IPS DF 19.7 (cell line): ENCODE data around the gene PUM2.
"Not testable (repeated sequence)": the region's sequence is repeated elsewhere in the genome, so short reads cannot be mapped to it uniquely, and the experiment has no call there.

ENCODE experiments used
- DNase-seq: peaks from one replicate; pipeline ENCODE4 v3.0.0-alpha.2; 2013; ENCODE audit warnings: low read depth, low spot score

PUM2 gene

DNA sequence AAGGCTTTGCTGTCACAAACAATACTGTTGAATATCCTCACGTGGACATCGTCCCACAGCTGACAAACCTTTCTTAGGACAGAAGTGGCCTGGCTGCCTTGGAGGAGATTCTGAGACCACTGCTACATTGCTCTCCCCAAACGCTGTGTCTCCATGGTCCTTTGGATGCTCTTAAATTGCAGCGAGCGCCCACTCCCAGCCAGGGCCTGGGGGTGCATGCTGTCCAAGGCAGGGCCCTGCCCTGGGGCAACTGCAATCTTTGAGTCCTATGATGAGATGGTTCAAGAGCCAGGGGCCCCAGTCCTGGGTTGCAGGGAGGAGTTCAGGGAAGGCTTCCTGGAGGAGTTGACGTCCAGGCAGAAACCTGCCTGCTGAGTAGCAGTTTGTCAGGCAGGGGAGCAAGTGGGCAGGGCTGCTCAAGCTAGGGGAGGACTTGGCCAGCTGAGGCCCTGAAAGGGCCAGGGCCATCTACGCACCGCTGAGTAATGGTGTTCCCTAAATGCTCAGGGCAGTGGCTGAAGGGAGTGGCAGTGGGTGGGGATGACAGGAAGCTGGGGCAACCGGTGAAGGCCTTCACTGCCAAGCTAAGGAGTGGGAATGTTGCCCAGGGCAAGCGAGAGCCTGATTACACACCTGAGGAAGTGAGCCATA lies 114.9 kb downstream of the PUM2 start:
- no peak for DNase-seq

DNA sequence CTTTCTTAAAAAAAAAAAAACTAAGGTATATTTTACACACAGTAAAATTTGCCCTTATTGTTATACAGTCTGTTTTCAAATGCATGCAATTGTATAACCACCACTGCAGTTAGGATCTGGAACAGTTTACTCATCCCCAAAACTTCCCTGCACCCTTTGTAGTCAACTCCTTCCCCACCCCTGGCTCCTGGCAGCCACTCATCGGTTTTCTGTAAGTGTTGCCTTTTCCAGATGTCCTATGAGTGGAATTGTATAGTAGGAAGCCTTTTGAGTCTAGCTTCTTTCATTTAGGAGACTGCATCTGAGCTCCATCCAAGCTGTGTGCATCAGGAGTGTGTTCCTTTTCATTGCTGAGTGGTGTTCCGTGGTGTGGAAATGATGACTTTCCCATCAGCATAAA lies 116.0 kb downstream of the PUM2 start:
- not testable (repeated sequence) for DNase-seq

DNA sequence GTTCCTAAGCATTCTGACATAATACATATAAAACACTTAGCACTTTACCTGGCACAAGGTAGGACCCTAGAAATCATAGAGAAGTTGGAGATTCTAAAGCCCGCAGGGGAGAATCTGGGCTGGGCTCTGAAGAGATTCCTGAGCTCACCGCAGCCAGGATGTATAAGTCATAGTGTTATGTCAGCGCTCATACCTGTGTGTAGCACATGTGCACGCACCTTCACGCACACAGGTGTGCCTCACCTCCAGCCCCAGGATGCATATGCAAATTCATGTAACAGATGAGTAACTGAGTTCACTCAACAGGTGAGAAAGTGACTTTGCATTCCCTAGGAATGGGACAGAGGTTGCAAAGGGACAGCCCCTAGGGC lies 117.8 kb downstream of the PUM2 start:
- DNase-seq = no peak

DNA sequence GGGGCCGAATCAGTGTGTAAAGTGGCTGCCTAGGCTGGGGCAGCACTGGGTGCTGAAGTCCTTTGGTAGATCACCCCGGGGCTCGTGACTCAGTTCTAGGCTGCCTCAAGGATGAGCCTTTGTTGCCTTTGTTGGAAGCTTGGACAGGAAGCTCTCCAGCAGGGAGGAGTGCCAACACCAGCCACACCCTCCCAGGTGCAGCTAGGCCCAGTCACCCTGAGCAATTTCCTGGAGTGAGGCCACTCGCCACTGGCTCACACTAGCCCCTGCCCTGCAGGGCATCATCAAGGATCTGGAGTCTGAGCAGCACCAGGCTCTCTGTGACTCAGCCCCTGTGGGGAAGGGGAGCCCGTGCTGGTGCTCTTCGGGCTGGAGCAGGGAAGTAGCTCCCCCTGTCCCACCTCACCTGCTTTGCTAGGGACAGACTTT lies 119.0 kb downstream of the PUM2 start:
- no peak for DNase-seq

DNA sequence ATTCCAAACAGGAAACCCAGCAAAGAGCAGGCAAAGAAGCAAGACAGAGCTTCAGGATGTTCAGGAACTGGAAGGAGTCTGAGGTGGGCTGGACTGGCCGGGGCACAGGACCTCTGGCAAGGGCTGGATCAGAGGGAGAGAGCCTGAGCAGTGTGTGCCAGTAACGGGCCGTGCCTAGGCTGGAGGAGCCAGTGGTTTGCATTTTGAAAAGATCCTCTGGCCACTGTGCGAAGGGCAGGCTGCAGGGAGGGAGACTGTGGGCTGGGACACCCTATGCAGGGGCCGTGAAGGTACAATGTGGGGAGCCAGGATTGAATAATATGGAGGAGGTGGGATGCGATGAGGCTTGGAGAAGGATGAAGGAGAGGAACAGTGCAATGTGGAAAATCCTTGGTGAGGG lies 119.5 kb downstream of the PUM2 start:
- no peak for DNase-seq

DNA sequence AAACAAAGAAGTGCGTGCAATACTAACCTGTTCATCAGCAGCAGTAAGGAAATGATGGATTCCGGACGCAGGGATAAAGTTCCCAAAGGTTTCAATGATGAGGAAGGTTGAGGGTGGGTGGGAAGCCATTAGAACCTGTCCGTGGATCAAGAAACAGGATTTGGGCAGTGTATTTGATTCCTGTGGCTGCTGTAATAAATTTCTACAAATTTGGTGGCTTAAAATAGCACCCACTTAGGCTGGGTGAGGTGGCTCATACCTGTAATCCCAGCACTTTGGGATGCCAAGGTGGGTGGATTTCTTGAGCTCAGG lies 120.6 kb downstream of the PUM2 start:
- no peak for DNase-seq

DNA sequence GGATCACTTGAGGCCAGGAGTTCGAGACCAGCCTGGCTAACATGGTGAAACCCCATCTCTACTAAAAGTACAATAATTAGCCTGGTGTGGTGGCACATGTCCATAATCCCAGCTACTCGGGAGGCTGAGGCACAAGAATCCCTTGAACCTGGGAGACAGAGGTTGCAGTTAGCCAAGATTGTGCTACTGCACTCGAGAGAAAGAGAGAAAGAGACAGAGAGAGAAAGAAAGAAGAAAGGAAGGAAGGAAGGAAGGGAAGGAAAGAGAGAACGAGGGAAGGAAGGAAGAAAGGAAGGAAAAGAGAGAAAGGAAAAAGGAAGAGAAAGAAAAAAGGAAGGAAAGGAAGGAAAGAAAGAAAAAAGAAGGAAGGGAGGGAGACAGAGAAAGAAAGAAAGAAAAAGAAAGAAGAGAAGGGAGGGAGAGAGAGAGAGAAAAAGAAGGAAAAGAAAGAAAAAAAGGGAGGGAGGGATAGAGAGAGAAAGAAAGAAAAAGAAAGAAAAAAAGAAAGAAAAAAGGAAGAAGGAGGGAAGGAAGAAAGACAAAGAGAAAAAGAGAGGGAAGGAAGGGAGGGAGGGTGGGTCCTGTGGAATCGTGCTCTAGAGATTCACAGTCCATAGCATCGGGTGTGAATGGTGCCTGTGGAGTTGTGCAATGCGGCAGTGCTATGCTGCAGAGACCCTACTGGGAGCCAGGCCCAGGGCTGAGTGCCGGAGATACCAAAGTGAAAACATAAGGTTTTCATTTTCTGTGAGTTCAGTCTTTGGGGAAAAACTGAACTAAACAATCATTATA lies 121.1 kb downstream of the PUM2 start:
- DNase-seq = no peak

DNA sequence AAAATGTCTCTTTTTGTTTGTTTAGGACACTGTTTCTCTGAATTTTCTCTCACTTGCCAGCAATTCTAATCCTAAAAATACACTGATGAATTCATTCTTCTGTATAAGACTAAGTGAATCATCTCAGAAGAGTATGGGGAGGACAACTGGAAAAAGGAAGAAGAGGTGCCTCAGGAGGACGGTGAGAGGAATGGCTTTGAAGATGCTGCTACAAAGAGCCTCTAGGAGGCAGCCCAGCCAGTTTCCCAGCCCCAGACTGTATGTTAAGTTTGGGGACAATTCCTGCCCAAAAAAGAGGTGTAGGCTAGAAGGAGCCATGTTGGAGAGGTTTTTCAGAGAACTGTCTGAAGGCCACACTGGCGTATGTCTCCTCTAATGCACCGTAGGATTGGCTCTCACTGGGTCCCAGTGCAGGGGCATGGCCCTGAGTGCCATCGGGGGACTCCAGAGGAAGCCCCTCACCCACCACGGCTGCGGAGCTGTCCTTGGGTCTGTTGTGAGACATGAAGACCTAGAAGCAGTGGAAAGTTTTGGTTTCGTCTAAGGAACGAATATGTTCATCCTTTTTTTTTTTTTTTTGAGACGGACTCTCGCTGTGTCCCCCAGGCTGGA lies 122.6 kb downstream of the PUM2 start:
- DNase-seq = no peak

DNA sequence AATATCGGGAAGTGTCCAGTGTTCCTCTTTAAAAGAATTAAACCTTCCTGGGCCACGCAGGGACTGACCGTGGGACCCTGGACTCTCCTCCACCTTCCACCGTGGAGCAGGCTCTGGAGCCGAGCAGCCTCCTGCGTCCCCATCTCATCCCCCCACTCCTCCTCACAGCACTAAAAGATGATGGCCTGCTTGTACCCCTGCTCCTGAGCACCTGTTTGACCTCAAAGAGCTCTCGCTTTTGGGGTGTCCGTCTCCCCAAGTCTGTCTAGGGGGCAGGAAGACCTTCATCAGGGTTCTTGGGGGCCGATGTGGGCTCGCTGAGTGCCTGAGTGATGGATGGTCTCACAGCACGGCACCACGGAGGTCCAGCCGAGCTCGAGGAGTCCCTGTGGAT lies 124.5 kb downstream of the PUM2 start:
- DNase-seq = no peak

DNA sequence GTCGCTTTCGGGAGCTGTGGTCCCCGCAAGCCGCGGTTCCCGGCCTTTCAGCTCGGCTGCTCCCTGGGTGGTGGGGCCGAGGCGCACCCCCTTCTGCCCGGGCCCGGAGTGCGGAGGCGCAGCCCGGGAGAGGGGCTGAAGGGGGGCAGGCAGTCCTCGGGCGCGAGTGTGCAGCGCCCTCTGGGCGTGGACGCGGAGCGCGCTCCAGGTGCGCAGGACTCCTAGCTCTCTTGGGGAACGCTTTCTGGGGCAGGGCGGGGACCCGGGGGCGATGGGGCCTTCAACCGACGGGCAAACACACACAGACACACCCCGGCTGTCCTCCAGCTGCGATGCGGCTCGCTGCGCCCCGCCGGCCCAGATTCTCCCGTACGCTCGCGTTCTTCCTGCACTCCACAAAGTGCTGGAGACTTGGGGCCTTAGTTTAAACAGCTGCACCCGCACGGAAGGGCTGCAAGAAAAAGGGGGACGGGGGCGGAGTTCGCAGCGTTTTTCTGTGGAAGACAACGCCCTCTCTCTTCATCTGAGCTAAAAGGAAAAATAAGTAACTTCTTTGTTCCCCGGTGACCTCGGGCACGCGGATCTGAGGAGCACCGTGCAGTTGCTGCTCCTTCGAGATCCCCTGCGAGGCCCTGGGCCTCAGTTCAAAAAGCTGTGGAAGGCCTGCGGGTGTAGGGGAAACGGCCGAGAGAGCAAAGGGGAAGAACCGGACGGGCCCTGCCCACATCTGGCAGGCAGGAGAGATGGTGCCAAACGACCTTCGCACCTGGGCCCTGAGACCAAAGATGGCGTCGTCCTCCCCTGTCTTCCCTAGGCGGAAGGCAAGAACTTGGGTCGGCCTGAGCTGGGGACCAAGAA lies 125.1 kb downstream of the PUM2 start:
- DNase-seq = no peak

DNA sequence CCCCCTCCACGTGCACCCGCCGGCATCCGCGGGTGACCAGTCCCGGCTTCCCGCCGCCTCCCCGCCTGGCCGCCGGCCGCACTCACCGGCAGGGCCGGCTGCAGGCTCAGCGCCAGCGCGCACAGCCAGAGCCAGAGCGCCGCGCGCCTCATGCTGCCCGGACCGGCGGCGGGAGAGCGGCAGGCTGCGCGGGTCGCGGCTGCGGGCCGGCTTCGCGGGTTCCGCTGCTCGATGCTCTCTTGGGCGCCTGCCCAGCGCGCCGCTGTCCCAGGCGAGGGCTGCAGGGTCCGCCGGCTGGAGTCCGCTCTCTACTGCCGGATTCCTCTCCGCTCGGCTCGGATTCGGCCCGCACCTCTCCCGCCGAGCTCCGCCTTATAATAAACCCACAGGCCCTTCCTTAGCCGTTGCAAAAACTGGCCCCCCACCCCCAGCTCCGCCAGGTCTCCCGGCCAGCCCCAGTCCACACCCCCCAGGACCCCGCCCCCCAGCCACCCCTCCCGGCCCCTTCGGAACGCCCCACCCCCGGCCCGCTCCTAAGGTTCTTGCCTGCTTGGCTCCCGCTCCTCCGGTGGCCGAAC lies 125.8 kb downstream of the PUM2 start, which contains the start of gene SDC1:
SDC1 (minus strand) TSS at position 415 of the 578 bp plus-strand sequence; CDS start at position 152, 263 bp downstream.
- no peak for DNase-seq

DNA sequence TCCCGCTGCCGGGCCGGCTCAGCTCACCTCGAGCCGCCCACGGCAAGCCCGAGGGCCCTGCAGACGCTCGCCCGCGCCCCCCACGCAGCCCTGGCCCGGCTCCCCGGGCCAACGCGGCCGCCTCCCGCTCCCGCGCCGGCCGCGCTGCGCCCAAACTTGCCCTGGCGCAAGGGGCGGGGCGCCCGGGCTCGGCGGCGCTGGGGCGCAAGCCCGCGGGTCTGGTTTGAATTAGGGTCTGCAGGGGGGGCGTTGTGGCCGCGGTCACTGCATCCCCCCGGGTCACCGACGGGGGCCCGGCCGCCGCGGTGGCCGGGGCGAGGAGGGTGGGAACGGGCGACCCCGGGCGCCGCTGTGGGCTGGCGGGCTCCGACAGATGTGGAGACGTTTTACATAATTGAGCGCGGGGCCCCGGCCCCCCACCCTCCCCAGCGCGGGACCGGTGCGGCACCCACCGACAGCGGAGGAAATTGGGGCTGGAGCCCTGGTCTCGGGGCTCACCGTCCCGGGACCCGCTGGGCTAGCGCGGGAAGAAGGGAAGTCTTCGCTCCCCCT lies 126.4 kb downstream of the PUM2 start:
- DNase-seq = no peak

DNA sequence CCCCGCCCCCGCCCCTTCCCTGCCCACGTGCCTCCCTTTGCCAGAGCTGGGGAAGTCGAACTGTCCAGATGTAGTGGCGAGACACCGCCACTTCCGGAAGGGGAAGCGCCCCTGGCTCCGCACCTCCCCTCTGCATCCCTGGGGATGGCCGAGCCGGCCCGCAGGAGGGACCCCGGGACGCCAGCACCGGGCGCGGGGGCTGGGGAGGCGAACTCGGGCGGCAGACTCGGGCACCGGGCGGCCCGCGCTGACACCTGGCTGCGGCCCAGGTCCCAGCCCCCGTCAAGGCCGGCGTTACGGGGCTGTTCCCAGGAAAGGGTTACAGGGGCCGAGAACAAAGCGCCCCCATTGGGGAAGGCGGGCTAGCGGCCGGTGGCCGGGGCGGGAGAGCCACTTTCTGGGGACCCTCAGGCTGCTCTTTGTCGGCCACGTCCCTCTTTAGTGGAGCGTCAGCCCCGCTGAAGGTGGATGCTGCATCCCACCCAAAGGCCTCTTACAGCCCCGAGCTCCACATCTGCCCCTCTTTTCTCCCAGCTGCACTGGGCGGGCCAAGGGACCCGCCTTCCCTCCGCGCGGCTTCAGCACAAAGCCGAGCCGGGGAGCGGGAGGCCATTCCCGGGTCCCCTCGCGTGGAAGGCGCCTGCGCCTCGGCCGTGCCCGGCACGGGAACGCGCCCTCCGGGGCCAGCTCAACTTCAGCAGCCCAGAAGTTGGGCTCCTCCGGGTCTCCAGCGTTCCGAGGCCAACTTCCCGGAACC lies 127.1 kb downstream of the PUM2 start:
- no peak for DNase-seq

DNA sequence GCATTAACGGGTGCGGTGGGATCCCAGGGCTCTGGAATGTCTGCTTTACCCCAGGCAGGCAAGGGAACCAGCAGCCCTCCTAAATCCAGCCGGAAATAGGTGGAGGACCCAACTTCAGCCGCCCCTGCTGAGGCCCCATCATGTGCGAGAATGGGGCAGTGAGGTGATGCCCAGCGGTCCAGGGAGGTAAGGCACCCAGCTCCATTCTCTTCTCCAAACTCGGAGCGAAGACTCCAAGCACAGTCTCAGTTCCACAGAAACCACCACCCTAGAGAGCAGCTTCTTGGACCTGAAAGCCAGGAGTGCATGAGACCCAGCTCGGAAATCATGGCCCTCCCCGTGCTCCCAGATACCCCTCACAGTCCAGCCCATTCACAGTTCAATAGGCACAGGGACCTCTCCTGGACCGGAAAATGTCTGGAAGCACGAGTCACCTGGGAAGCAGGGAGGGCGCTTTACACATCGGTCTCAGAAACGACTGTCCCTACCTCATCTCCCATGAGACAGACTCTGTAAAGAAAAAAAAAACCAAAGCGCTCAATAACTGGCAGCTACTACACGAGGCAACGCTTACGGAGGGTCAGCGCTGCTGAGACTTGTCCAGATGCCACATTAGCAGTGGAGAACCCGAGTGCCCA lies 127.8 kb downstream of the PUM2 start:
- no peak for DNase-seq

DNA sequence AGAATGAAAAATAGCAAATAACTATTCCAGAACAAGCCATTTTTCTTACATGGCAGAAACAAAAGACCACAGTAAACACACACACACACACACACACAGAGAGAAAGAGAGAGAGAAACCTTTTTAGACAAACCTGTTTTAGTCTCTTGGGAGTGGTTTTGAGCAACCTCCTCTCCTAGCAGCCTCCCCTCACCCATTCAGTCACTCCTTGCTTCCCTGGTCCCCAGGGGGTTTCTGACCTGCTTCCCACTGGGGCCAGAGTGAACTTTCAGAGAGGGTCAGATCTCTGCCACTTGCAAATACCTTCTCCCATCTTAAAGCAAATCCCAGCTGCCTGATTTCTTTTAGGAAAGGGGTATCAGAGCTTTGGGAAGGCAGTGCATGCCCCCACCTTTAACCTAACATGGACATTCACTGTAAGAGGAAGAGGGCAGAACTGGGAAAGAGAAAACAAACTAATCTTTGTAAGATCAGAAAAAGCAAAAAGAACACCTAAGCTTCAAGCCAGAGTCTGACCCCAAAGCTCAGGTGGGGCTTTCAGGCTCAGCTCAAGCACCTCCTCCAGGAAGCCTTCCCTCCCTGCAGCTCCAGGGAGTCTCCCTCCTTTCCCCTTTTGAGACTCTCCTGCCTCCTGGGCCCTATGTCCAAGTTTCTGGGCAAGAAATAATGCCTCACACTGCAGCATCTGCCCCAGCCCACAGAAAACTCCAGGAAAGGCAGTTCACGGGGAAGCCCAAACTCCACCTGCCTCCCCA lies 128.5 kb downstream of the PUM2 start:
- DNase-seq = no peak

DNA sequence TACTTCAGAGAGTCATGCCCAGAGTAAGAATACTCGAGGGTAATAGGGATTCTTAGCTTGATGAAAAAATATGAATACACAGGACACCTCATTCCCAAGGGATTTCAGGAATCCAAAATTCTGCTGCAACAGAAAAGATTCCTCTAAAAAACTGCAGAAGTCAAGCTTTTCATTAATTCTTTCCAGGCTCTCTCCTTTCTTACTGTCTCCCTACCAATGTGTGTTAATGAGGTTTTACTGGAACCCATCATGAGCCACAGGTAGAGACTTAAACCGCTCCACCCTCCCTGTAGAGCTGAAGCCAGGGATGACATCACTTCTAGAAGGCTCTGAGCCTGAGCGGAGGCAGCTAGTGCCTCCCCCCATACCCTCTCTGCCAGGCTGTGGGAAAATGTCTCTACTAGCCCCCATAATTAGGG lies 129.1 kb downstream of the PUM2 start:
- no peak for DNase-seq

DNA sequence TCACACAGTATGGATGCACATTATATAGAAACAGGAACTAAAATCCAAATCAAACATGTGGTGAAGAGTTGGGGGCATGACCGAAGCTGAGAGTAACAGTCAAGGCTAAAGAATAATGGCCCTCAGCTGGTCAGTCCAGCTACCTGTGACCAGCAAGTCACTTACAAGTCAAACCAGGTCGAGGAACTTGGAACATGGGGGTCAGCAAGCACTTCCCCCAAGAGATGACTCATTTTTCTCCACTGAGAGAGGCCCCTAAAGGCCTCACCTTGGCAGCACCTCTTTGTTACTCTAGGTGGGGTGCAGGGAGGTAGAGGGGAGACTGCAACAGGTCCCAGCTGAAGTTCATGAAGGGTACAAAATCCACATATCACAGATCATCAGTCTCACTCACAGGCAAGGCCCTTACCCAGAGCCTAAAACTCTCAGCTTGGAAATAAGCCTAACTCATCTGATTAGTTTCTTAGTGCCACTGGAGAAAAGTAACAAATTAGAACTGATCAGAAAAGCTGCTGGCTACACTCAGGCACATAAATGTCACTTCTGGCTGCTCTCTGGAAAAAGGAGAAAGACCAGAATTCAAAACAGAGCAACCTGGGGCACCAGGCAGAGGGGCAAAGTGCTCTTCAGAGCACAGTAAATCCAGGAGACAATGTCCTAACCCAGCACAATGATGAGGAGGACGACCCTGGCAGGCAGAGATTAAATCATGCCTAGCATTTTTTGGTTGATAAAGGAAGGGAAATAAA lies 129.7 kb downstream of the PUM2 start:
- DNase-seq = no peak

DNA sequence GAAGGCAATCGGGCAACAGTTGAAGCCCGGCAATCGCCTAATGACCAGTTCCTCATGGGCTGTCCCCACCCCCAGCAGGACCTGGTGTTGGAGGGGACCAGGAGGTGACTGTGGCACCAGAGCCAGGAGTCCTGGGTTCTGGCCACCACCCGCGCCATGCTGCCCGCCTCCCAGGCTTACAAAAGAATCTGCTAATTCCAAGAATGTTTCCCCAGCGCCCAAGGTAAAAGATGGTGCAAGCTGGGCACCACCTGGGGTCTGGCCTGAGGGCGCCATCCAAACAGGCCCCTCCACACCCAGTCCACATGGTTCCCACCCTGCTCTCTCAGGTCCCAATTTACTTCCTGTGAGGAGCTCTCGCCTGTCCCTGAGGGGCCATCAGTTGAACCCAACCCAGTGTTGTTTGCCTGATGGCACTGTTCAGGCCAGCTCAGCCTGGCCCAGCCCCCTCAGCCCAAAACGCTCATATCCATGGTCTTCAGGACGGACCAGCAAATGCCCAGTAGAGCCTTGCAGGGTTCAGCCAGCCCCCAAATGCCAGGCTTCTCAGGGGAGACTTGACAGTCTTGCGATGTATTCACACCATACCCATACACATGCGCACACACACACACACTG lies 130.8 kb downstream of the PUM2 start:
- no peak for DNase-seq
